Endothelial cell of umbilical vein (primary cell): ENCODE results near the gene PROZ. TPM values are rescaled to one million over a fixed set of nuclear protein-coding genes. Genes with fewer than 3 reads are reported as not detected.

Experiments used
- BruUV-seq: library from RNA; stranded (reverse); fragments of 400-500 nt; replicated peaks from 2 replicates; lab custom pipeline; 2021; lab: Mats Ljungman, UMichigan
- CTCF ChIA-PET: fragments of 300-600, 350-600 bp; sonication (Branson Sonifier 250); formaldehyde crosslinking; loops from one replicate; lab custom pipeline; 2021; ENCODE audit warnings: antibody characterized with exemption, inconsistent platforms; lab: Charles Lee
- POLR2A ChIA-PET: fragments of 300-600, 350-600 bp; sonication (Branson Sonifier 250); formaldehyde crosslinking; loops from one replicate; lab custom pipeline; 2021; ENCODE audit warnings: antibody characterized with exemption, inconsistent platforms; lab: Charles Lee
- DNase-seq: peaks from one replicate; pipeline ENCODE4 v3.0.0-alpha.2; 2011; ENCODE audit warnings: low read depth, low spot score
- FAIRE-seq: peaks from 2 replicates; lab custom pipeline; 2011; peaks lifted over from hg19 to GRCh38; lab: Jason Lieb, UNC
- H2AFZ ChIP-seq: 2 replicates; pipeline ENCODE4 v1.6.0; 2012; ENCODE audit warnings: low read depth, low read length, control low read depth, inconsistent platforms
- H3K27ac ChIP-seq: 2 replicates; pipeline ENCODE4 v1.5.1; 2011; ENCODE audit warnings: low read depth, mild to moderate bottlenecking, control low read depth, low read length, moderate library complexity; ENCODE audit not compliant: insufficient read depth
- H3K27me3 ChIP-seq, 2 experiments: 2 replicates each; pipeline versions ENCODE4 v1.6.0 to v1.6.1; 2011; ENCODE audit warnings: low read length in 2 of 2, mixed read lengths in 1 of 2; ENCODE audit not compliant: control insufficient read depth in 2 of 2, insufficient read depth in 2 of 2
- H3K36me3 ChIP-seq, 2 experiments: 2 replicates in 1 of 2; 3 replicates in 1 of 2; pipeline ENCODE4 v1.5.1; 2011; ENCODE audit warnings: low read length in 2 of 2, mild to moderate bottlenecking in 1 of 2, moderate library complexity in 1 of 2; ENCODE audit not compliant: control insufficient read depth in 2 of 2, insufficient read depth in 2 of 2; ENCODE audit errors: extremely low read depth in 1 of 2
- H3K4me1 ChIP-seq: 3 replicates; pipeline ENCODE4 v1.5.1; 2011; ENCODE audit warnings: mild to moderate bottlenecking, low read length; ENCODE audit not compliant: control insufficient read depth, insufficient read depth; ENCODE audit errors: extremely low read depth
- H3K4me2 ChIP-seq: 2 replicates; pipeline ENCODE4 v1.6.1; 2011; ENCODE audit warnings: low read length, control low read depth, mixed read lengths; ENCODE audit not compliant: insufficient read depth
- H3K4me3 ChIP-seq, 3 experiments: fragments of 200-600 bp in 1 of 3; sonication (generic), shearing (Covaris generic) in 1 of 3; replicated peaks in 1 of 3; 2 replicates each; pipeline ENCODE4 v1.5.1; 2011 to 2016; ENCODE audit warnings: control low read depth in 3 of 3, low read length in 3 of 3, mild to moderate bottlenecking in 2 of 3, inconsistent platforms in 1 of 3, low read depth in 1 of 3, moderate library complexity in 1 of 3; ENCODE audit not compliant: insufficient read depth in 1 of 3
- H3K79me2 ChIP-seq: 2 replicates; pipeline ENCODE4 v1.6.0; 2012; ENCODE audit warnings: low read length, inconsistent platforms; ENCODE audit not compliant: control insufficient read depth, insufficient read depth
- H3K9ac ChIP-seq: replicated peaks from 2 replicates; pipeline ENCODE3; 2011; ENCODE audit warnings: low read length, control low read depth; ENCODE audit not compliant: insufficient read depth; ENCODE audit errors: extremely low read depth
- H3K9me1 ChIP-seq: replicated peaks from 3 replicates; pipeline ENCODE4 v1.6.0; 2011; ENCODE audit warnings: mild to moderate bottlenecking, low read length; ENCODE audit not compliant: control insufficient read depth, insufficient read depth; ENCODE audit errors: extremely low read depth
- H3K9me3 ChIP-seq: replicated peaks from 2 replicates; pipeline ENCODE4 v1.5.1; 2012; ENCODE audit warnings: low read length, inconsistent platforms; ENCODE audit not compliant: control insufficient read depth, insufficient read depth
- H4K20me1 ChIP-seq: replicated peaks from 2 replicates; pipeline ENCODE3; 2011; ENCODE audit warnings: mild to moderate bottlenecking, low read length; ENCODE audit not compliant: control insufficient read depth, insufficient read depth; ENCODE audit errors: extremely low read depth
- CTCF ChIP-seq, 2 donors: IDR thresholded peaks; 1 replicate in 1 of 2; 2 replicates in 1 of 2; pipeline ENCODE4 v1.5.1; 2011; ENCODE audit warnings: low read length in 2 of 2, mild to moderate bottlenecking in 2 of 2, moderate library complexity in 2 of 2, control low read depth in 1 of 2, inconsistent platforms in 1 of 2, low read depth in 1 of 2; ENCODE audit not compliant: insufficient read depth in 1 of 2; ENCODE audit errors: extremely low read depth in 1 of 2
- FOS ChIP-seq: IDR thresholded peaks from 2 replicates; pipeline ENCODE4 v1.6.1; 2011; ENCODE audit warnings: mild to moderate bottlenecking, low read length, moderate library complexity, borderline replicate concordance; ENCODE audit not compliant: insufficient read depth
- MAX ChIP-seq: IDR thresholded peaks from 2 replicates; pipeline ENCODE4 v1.6.1; 2011; ENCODE audit not compliant: insufficient read depth, insufficient read length
- POLR2A ChIP-seq: IDR thresholded peaks from 2 replicates; pipeline ENCODE4 v1.6.1; 2012; ENCODE audit warnings: low read depth, mild to moderate bottlenecking, control low read depth, low read length
- dilution Hi-C: fragments of 300-500 bp; cut with MboI; formaldehyde crosslinking; loops from one replicate; pipeline ENCODE4 v1.15.0; 2019; ENCODE audit warnings: low sequenced_read_pairs; ENCODE audit not compliant: extremely low pct_ligation_motif_present
- intact Hi-C: fragments of 100-400 bp; cut with micrococcal nuclease; formaldehyde crosslinking; loops from one replicate; pipeline ENCODE4 v1.10.0; 2022
- polyA plus RNA-seq, 4 experiments: library from polyadenylated mRNA; depleted of rRNA in 3 of 4; stranded (reverse) in 3 of 4; unstranded in 1 of 4; fragments of >200 nt; gene quantifications; 2 replicates each; pipeline versions ENCODE4 v1.2.1 to v1.2.3, GENCODE V29; 2011 to 2012; ENCODE audit warnings: missing spikeins in 1 of 4
- total RNA-seq: library from RNA; stranded (reverse); gene quantifications from 2 replicates; pipeline ENCODE4 v1.2.3, GENCODE V29; 2021

Gene PROZ
- total and polyA plus RNA-seq, 2 donors (not counting 3 experiments of a cell fraction or from before 2014, with no cell fraction given) = not detected

GRCh38 chr13:113152691-113152983 is 5.8 kb upstream of the PROZ start:
- DNase-seq (no peak), FAIRE-seq (no peak)
- peaks cover 2 to 9% of the 10 kb centered on the region in 2 experiments for H3K27me3 ChIP-seq
- no peak overlapping the region for H3K4me2 ChIP-seq
- no peaks in the 10 kb centered on the region for H4K20me1 ChIP-seq
- H3K4me3 ChIP-seq = no peak overlapping the region
- dilution Hi-C loops = no loop called here
- no peaks in the 10 kb centered on the region for H3K79me2 ChIP-seq
- H3K9me1 ChIP-seq = no peaks in the 10 kb centered on the region
- TF ChIP-seq POLR2A = no peak
- TF ChIP-seq MAX = no peak
- no peak for TF ChIP-seq CTCF (IDR thresholded peaks at IDR 0.05; ENCODE audit: extremely low read depth in 1 of 2, insufficient read depth in 1 of 2, low read depth in 1 of 2, low read length in 2 of 2)
- TF ChIP-seq FOS = no peak
- BruUV-seq = no TSS peak
- H3K9ac ChIP-seq = no peak overlapping the region
- H2AFZ ChIP-seq = peak overlapping the region; percentile 72
- intact Hi-C loops = no loop called here
- H3K4me1 ChIP-seq = peaks cover 6% of the 10 kb centered on the region
- no peak overlapping the region for H3K27ac ChIP-seq
- ChIA-PET POLR2A (no interaction called here), CTCF (no interaction called here)
- no peaks in the 10 kb centered on the region for H3K36me3 ChIP-seq
- no peaks in the 10 kb centered on the region for H3K9me3 ChIP-seq
